Stimulated activated CD8-positive, alpha-beta memory T cell treated with anti-CD3 and anti-CD28 coated beads, Interleukin-15, amount 100 ng/mL, for 1 hour (primary cell): ENCODE measurements around the gene HES7.

Source experiments
- DNase-seq: peaks from one replicate; pipeline ENCODE4 v3.0.0-alpha.2; 2020; ENCODE audit warnings: low read depth

HES7 gene

DNA sequence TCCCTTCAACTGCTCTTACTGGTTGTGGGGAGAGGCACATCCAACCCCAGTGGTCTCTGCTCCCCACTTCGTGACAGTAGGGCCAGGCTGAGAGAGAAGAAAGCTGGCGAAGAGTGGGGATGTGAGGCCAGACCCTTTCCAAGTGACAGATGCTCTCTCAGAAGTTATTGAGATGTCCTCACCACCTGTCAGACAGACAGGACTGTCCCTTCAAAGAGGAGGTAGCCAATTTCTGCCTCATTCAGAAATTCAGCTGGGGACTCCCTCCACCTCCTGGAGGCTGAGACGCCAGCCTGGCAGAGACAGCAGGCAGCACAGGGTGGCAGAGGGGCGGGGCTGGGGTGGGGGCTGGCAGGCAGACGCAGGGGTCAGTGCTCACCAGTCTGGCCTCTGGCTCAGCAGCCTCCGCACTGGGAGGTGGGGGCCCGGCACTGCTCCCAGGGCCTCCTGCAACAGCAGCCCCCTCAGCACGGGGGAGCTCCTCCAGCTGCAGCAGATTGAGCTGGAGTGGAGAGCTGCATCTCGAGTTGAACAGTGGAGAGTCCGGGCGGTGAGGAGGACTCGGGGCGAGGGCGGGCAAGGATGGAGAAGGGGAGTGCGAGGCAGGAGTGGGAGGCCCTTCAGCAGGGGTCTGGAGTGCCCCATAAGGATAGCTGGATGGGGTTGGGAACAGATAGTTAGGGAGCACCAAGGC lies 19.1 kb upstream of the HES7 start:
- DNase-seq: no peak

DNA sequence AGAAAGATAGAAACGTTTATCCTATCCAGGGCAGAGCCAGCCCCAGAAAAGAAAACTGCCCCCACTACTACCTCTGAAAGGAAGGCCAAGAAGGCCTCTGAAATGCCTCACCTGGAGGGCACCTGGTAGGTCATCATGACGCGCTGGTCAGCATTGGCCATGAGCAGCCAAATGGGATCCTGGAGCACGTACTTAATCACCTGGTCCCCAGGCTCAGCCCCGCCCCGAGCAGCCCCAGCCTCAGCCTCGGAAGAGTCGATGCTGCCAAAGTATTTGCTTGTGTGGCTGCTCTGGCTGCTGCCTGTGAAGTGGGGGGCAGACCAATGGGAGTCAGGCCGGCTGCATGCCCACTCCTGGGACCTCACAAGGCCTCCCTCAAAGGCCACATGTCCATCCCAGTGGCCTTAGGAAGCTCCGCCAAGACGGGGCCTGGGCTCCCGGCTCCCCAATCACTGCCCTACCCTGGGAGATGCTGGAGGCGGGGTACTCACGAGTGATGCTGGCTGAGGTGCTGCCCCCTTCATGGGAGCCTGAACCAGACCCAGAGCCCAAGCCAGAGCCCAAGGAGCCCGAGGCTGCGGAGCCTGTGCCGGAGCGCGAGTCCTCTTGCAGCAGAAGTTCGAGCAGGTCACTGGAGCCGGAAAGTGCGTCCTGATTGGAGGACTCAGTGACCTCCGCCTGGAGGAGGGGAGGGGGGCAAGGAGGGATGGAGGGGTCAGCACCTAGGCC lies 18.4 kb upstream of the HES7 start:
- no peak for DNase-seq

- no peak for DNase-seq
Measured at GRCh38 chr17:8141741-8142140, 17.8 kb upstream of the HES7 start.

DNA sequence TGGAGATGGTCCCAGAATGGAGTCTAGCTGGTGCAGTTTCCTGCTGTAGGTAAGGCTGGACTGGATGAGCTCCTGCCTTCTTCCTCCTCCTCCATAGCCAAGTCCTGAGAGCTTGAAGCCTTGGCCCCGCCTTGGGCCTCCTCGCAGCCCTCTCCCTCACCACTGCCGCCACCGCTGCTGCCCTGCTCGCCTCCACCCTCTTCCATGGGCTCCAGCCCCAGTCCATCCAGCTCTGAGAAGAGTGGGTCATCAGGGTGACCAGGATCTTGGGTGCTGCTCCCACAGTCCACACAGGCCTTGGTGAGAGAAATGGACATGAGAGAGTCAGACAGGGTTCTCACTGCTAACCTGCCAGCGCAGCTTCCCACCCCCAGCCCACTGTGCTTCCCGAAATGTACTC lies 17.1 kb upstream of the HES7 start:
- DNase-seq: no peak

GRCh38 chr17:8140065-8141029 lies 16.4 kb upstream of the HES7 start:
- no peak for DNase-seq

DNA sequence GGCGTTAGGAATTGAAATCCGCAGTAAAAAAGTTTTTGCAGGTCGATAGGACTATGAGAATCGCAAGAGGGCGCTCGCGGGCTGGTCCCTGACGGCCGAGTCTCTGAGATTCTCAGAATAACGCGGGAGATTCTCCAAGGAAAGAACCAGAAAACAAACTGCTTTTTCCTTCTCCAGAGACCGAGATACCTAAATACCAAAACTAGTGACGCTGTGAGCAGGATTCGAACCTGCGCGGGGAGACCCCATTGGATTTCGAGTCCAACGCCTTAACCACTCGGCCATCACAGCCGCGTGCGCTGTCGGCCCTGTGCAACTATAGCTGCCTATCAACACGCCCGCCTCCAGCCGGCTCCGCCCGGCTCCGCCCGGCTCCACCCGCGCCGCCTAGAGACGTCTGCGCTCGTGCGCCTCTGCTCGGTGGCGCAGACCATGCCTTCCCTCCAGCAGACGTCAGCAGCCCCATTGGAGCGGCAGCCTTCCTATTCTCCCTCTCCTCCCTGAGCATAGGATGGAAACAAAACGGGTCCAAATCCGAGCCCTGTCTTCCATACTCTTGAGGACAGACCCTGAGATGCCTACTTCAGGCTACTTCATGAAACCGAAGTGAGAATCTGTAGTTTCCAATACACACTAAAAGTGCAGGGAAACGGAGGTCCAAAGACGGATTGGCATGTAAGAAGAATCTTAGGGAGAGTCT lies 14.9 kb upstream of the HES7 start:
- DNase-seq: peak; percentile 91

- no peak for DNase-seq
Measured at GRCh38 chr17:8138374-8138671, 14.4 kb upstream of the HES7 start.

DNA sequence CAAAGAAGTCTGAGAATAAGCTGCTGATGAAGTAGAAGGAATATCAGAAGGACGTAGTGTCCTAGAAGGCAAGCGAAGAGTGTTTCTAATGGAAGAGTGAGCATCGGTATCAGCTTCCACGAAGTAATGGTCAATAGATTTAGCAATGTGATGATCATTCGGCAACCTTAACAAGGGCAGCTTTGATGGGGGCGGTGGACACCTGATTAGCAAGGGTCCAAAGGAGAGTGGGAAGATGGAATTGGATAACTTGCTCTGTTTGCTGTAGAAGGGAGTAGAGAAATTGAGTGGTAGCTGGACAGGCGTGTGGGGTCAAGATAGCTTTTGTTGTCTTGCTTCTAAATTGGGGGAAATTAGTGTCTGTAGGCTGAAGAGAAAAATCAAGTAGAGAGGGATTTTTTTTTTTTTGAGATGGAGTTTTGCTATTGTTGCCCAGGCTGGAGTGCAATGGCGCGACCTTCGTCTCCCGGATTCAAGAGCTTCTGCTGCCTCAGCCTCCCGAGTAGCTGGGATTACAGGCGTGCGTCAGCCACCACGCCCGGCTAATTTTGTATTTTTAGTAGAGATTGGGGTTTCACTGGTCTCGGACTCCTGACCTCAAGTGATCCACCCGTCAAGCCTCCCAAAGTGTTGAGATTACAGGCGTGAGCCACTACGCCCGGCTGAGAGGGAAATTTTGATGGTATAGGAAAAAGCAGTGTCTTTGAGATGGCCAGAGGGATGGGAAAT lies 13.9 kb upstream of the HES7 start:
- DNase-seq: no peak

- DNase-seq: no peak
Measured at GRCh38 chr17:8133941-8134340, 10.0 kb upstream of the HES7 start.

DNA sequence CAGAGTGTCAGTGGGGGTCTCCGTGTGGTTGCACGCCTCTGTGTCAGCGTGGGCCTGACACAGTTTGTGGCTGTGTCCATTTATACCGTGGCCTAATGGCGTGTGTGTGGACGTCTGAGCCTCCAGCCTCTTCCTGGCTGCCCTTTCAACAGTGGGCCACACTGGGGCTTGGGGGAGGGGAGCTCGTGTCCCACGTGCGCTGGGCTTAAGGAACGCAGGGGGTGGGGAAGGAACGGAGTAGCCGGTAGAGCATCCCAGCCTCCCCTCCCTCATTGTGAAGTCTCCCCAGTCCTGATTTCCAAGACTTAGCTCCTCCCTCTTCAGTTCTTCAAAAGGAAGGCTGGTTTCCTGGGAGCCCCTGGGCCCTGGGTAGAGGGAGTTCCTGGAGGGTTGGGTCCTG lies 9.5 kb upstream of the HES7 start:
- DNase-seq: no peak

DNA sequence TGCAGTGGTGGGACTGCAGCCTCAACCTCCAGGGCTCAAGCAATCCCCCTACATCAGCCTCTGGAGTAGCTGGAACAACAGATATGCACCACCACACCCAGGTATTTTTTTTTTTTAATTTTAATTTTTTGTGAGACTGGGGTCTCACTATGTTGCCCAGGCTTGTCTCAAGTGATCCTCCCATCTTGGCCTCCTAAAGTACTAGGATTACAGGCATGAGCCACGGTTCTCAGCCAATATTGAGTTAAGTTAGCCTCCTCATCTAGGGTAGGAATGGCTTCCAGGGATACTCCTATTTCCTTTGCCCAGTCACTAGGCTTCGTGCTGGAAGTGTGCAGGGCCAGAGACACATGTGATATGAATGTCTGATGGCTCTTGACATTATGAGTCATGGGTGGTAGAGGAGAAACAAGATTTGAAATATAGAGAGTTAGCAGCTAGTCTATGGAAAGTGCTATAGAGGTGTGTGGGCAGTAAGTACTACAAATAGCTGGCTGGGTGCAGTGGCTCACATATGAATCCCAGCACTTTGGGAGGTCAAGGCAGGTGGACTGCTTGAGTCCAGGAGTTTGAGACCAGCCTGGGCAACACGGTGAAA lies 8.0 kb upstream of the HES7 start:
- DNase-seq: no peak

- DNase-seq: no peak
Measured at GRCh38 chr17:8128125-8128784, 4.3 kb upstream of the HES7 start.

- DNase-seq: no peak
Measured at GRCh38 chr17:8126491-8127066, 2.7 kb upstream of the HES7 start.

- DNase-seq: no peak
Measured at GRCh38 chr17:8125947-8126490, 2.1 kb upstream of the HES7 start.

DNA sequence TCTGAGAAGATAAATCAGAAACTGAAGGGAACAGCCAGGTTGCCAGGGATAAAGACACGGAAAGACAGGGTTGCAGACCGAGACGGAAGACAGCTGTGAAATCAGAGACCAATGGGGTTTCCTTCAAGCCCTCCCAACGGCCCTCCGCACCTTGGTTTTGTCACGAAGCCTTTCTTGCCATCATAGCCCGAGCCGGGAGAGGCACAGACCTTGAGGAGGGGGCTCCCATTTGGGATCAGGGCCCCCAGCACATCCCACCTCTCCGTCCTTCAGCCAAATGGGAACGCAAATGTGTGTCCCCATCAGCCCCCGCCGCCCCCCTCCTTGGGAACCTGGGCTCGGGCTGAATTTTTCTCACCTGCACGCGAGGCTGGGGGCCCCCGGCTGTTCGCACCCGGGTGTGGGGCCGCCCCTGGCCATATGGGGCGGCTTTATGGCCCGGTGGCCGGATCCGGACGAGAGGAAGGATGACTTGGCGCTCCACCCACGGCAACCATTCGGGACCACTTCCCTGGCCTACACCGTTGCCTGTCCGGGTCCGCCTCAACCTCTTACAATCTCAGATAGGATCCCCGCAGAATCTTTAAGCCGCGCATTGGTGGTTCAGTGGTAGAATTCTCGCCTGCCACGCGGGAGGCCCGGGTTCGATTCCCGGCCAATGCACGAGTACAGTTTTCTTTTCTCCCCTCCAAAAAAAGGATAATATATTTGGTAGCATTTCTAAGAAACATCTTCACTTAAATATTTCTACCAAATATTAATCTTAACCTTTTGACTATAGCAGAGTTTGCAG lies 1.4 kb upstream of the HES7 start:
- peak; percentile 86 for DNase-seq

DNA sequence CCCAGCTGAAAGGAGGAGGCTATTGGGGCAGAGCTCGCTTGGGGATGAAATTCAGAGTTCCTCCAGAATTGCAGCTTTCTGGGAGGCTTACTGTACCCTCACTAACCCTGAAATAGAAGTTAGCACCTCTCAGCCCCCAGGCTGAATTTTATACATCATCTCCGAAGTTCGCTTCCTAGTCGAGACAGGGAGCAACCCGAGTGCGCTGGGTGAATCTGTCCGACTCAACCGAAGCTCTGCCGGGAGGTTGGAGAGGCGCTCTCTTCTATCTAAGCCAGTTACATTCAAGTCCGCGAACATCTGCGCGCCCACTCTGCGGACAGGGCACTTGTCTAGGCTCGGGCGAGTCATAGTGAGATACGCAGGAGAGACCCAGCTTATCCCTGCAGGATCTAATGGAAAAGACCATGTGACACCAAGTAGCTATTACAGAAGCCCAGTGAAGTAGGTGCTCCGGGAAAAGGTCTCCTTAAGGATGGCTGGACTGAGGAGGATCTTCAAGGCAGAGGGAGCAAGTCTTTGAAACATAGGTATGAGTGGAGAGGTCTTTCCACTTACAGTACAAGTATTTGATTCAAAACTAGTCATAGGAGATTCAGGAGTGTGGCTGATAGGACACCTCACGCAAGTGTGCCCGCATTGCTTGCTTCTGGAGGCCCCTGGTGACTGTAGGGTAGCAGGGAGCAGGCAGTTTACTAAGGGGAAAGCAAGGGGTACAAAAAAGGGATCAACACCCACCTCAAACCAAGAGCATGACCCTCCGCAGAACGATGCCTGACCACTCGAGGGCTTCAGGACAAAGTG lies 646 bp upstream of the HES7 start:
- DNase-seq: no peak

DNA sequence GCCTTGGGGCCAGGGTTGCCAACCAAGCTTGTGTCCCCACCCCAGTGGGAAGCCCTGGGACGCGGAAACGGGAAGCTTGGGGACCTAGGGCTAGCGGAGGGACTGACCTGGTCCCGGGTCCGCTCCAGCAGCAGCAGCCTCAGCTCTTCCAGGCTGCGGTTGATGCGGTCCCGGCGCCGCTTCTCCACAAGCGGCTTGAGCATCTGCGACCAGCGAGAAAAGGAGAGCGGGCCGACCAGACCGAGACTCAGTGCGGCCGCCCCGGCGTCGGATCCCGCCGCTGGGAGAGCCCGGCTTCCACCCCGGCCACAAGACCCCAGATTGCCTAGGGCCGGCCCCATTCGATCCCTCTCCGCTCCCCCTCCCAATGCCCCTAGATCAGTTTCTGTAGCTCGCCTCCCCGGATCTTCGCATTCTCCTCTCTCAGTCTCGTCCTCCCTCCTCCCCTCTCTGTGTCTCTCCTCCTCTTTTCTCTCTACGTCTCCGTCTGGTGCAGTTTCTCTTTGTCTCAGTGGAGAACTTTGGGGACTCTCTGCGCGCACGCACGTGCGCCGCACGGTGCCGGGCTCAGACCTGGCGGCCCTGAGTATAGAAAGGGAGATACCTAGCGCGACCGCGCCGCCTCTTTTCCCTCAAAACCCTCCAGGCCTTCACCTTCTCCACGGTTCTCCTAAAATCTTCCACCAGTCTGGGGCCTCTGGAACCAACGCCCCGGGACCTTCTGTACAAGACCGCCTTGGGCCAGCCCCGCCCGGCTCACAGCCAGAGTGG lies 797 bp downstream of the HES7 start:
- DNase-seq: no peak
